ENCODE results near the gene CD7.

CD7 gene

GRCh38 chr17:82285141-82285540, 32.3 kb downstream of the CD7 start:
- TF ChIP-seq CTCF (conservative IDR thresholded peaks at IDR 0.05) (no peak), ZFX (IDR thresholded peaks at IDR 0.05) (no peak)
- H3K27ac ChIP-seq, result no peak overlapping the region

- TF ChIP-seq CTCF (conservative IDR thresholded peaks at IDR 0.05) (no peak), ZFX (IDR thresholded peaks at IDR 0.05) (no peak)
- H3K27ac ChIP-seq, result peak overlapping the region; percentile 37
These were observed 34.1 kb downstream of the CD7 start for GRCh38 chr17:82283208-82283749.

- peak overlapping the region; percentile 37 for H3K27ac ChIP-seq
- no peak for TF ChIP-seq ZFX (IDR thresholded peaks at IDR 0.05)
- TF ChIP-seq CTCF (conservative IDR thresholded peaks at IDR 0.05), result no peak
These were observed 34.9 kb downstream of the CD7 start for GRCh38 chr17:82282239-82283207.

GRCh38 chr17:82281502-82282238, 35.7 kb downstream of the CD7 start:
- H3K27ac ChIP-seq, result peak overlapping the region; percentile 37

GRCh38 chr17:82281076-82281475, 36.3 kb downstream of the CD7 start:
- TF ChIP-seq ZFX (IDR thresholded peaks at IDR 0.05) (no peak), CTCF (conservative IDR thresholded peaks at IDR 0.05) (no peak)
- peak overlapping the region; percentile 37 for H3K27ac ChIP-seq

More at GRCh38 chr17:82281502-82282238, 35.7 kb downstream of the CD7 start:
- TF ChIP-seq CTCF (conservative IDR thresholded peaks at IDR 0.05), result no peak

- no peak for TF ChIP-seq CTCF (conservative IDR thresholded peaks at IDR 0.05)
- TF ChIP-seq ZFX (IDR thresholded peaks at IDR 0.05), result no peak
- H3K27ac ChIP-seq, result no peak overlapping the region; the same call in 1 of the 2 replicates
These were observed 36.9 kb downstream of the CD7 start for GRCh38 chr17:82280537-82280936.

Measured in C4-2B (cell line).